NT2/D1 (cell line): ENCODE results near the gene ATMIN.

Experiments used
- DNase-seq: peaks from one replicate; pipeline ENCODE4 v3.0.0-alpha.2; 2011; ENCODE audit warnings: low read depth, low spot score
- H3K27me3 ChIP-seq: 2 replicates; pipeline ENCODE4 v1.6.0; 2011; ENCODE audit warnings: mild to moderate bottlenecking; ENCODE audit not compliant: insufficient read length, insufficient read depth
- H3K36me3 ChIP-seq: 2 replicates; pipeline ENCODE4 v1.6.1; 2011; ENCODE audit warnings: mild to moderate bottlenecking, low read length, mixed read lengths; ENCODE audit not compliant: insufficient read depth, insufficient read length
- H3K4me1 ChIP-seq: 2 replicates; pipeline ENCODE4 v1.5.1; 2011; ENCODE audit not compliant: insufficient read depth, insufficient read length
- H3K4me3 ChIP-seq: 2 replicates; pipeline ENCODE4 v1.5.1; 2011; ENCODE audit warnings: low read depth; ENCODE audit not compliant: insufficient read length
- H3K9ac ChIP-seq: 2 replicates; pipeline ENCODE4 v1.6.0; 2011; ENCODE audit warnings: low read depth; ENCODE audit not compliant: insufficient read length
- H3K9me3 ChIP-seq: 2 replicates; pipeline ENCODE4 v1.5.1; 2011; ENCODE audit warnings: mild to moderate bottlenecking, low read length; ENCODE audit not compliant: insufficient read depth
- SUZ12 ChIP-seq: IDR thresholded peaks from 2 replicates; pipeline ENCODE4 v1.6.1; 2011; ENCODE audit not compliant: insufficient read length, insufficient read depth; ENCODE audit errors: extremely low read depth
- YY1 ChIP-seq: IDR thresholded peaks from 2 replicates; pipeline ENCODE4 v1.6.1; 2011; ENCODE audit not compliant: insufficient read length, insufficient read depth
- ZNF274 ChIP-seq: IDR thresholded peaks from 2 replicates; pipeline ENCODE4 v1.6.1; 2011; ENCODE audit warnings: mild to moderate bottlenecking, low read depth, low read length

ATMIN gene

DNA sequence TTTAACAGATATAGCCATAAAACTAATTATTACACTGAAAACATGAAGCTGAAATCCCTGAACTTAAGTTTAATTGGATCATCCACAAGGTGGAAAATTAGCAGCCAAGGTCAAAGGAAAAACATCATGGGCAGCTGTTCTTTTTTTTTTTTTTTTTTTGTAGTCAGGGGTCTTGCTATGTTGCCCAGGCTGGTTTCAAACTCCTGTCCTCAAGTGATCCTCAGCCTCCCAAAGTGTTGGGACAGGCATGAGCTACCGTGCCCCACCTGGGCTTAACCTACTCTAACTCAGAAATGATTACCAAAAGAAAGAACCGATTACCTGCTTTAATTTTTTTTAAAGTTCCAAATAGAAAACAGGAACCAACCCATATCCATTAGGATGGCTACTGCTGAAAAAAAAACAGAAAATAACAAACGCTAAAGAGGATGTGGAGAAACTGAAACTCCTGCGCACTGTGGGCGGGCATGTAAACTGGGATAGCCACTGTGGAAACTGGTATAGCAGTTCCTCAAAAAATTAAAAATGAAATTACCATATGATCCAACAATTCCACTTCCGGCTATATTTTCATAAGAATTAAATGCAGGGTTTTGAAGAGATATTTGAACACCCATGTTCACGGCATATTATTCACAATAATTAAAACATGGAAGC, 37.5 kb upstream of the ATMIN start:
- H3K36me3 ChIP-seq = peaks cover 15% of the 10 kb centered on the region
- no peaks in the 10 kb centered on the region for H3K27me3 ChIP-seq
- DNase-seq = no peak
- H3K9me3 ChIP-seq = no peaks in the 10 kb centered on the region
- no peak overlapping the region for H3K4me3 ChIP-seq
- no peak overlapping the region for H3K9ac ChIP-seq
- TF ChIP-seq SUZ12 = no peak
- no peak for TF ChIP-seq YY1
- no peak for TF ChIP-seq ZNF274
- no peaks in the 10 kb centered on the region for H3K4me1 ChIP-seq

DNA sequence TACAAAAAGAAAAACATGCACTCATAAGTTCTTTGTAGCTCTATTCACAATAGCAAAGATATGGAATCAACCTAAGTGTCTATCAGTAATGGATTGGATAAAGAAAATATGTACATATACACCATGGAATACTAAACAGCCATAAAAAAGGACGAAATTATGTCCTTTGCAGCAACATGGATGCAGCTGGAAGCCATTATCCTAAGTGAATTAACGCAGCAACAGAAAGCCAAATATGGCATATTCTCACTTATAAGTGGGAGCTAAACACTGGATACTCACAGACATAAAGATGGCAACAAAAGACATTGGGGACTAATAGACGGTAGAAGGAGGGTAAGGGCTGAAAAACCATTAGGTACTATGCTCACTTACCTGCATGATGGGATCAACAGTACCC, 34.8 kb upstream of the ATMIN start:
- Histone ChIP-seq H3K9me3 (no peaks in the 10 kb centered on the region), H3K4me3 (no peak overlapping the region), H3K36me3 (peaks cover 13% of the 10 kb centered on the region), H3K9ac (no peak overlapping the region), H3K4me1 (no peaks in the 10 kb centered on the region), H3K27me3 (no peaks in the 10 kb centered on the region)
- DNase-seq = no peak
- no peak for TF ChIP-seq YY1
- no peak for TF ChIP-seq ZNF274
- TF ChIP-seq SUZ12 = no peak

DNA sequence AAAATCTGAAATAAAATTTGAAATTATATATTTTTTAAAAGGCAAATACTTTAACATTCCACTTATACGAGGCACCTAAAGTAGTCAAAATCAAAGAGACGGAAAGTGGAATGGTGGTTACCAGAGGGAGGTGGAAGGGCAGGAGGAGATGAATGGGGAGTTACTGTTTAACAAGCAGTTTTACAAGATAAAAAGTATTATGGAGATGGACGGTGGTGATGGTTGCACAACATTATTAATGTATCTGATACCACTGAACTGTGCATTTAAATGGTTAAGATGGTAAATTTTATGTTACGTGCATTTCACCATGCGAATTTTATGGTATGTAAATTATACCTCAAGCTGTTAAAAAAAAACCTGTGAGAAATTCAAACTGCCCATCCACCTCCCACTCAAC, 34.3 kb upstream of the ATMIN start:
- no peak overlapping the region for H3K9ac ChIP-seq
- DNase-seq = no peak
- no peak overlapping the region for H3K4me3 ChIP-seq
- TF ChIP-seq ZNF274 = no peak
- no peak for TF ChIP-seq YY1
- TF ChIP-seq SUZ12 = no peak
- no peaks in the 10 kb centered on the region for H3K4me1 ChIP-seq
- H3K36me3 ChIP-seq = peaks cover 11% of the 10 kb centered on the region
- no peaks in the 10 kb centered on the region for H3K9me3 ChIP-seq
- no peaks in the 10 kb centered on the region for H3K27me3 ChIP-seq

DNA sequence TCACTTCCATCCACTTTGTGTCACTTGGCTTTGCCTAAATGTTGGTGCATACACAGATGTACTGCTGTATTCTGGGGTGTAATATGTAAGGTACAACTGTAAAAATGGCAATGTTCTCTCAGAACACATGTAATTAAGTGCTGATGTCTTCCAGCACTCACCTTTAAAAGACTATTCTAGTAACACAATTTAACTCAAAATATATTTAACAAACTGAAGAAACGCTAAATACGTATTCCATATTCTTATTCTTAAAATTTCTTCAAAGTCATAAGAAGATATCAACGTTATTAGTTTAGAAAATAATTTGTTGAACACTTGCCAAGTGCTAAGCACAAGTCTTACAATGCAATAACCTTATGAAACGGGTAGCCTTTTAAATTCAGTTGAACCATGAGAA, 32.6 kb upstream of the ATMIN start:
- TF ChIP-seq YY1 (no peak), SUZ12 (no peak), ZNF274 (no peak)
- Histone ChIP-seq H3K36me3 (peaks cover 7% of the 10 kb centered on the region), H3K4me1 (no peaks in the 10 kb centered on the region), H3K9me3 (no peaks in the 10 kb centered on the region), H3K9ac (no peak overlapping the region), H3K4me3 (no peak overlapping the region), H3K27me3 (no peaks in the 10 kb centered on the region)
- DNase-seq = no peak

DNA sequence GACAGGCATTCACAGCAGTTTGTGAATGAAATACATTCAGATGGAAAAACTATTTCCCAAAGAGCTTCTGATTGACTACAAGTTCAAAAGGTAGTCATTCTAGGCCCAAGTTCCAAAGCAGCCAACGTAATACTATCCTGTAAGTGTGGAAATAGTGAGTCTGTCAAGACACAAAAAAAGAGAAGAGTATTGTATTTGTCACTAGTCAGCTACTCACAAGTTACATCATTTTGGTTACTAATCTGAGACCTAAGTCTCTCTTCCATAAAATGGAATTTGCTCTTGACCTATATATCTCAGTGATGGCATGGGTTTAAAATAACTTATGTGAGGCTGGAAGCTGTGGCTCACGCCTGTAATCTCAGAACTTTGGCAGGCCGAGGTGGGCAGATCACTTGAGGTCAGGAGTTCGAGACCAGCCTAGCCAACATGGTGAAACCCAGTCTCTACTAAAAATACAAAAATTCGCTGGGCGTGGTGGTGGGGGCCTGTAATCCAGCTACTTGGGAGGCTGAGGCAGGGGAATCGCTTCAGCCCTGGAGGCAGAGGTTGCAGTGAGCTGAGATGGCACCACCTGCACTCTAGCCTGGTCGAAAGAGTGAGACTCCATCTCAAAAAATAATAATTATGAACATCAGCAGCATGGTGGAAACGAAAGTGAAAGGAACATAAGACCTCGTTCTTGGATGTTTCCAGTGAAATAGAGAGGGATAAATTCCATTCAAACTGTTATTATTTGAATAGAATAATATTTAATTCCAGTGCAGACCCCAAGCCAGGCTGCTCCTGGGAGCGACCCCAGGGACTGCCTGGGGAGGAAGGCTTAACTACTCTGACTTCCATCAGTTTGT, 31.8 kb upstream of the ATMIN start:
- no peaks in the 10 kb centered on the region for H3K4me1 ChIP-seq
- H3K9ac ChIP-seq = no peak overlapping the region
- no peaks in the 10 kb centered on the region for H3K27me3 ChIP-seq
- peaks cover 12% of the 10 kb centered on the region for H3K36me3 ChIP-seq
- DNase-seq = no peak
- no peaks in the 10 kb centered on the region for H3K9me3 ChIP-seq
- TF ChIP-seq ZNF274 (no peak), YY1 (no peak), SUZ12 (no peak)
- H3K4me3 ChIP-seq = no peak overlapping the region

DNA sequence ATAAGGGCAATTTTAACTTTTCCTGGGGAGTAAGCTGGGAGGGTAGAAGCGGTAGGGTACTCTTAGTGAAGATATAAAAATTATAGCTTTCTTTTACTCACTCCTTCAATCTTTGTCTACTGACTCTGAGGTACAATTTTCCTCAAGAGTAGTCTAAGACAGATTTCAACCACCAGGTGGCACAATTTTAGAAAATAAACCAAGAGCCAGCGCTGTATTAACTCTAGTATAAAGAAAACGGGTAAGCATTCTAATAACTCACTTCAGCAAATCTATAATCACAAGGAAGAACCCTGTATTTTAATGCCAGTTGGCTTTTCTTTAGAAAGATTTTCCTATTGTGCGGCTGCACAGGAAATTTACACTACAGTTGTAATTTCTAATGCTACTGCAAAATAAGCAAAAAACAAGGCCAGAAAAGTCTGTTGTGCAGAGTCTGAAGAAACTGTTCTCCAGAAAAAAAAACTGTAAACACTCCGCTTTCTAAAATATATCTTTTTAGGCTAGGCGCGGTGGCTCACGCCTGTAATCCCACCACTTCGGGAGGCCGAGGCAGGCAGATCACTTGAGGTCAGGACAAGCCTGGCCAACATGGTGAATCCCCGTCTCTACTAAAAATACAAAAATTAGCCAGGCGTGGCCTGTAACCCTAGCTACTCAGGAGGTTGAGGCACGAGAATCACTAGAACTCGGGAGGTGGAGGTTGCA, 30.8 kb upstream of the ATMIN start:
- Histone ChIP-seq H3K4me3 (peak overlapping the region; percentile 3), H3K36me3 (peaks cover 19% of the 10 kb centered on the region), H3K4me1 (no peaks in the 10 kb centered on the region), H3K9me3 (no peaks in the 10 kb centered on the region), H3K27me3 (no peaks in the 10 kb centered on the region), H3K9ac (peak overlapping the region; percentile 53)
- TF ChIP-seq SUZ12 = no peak
- no peak for TF ChIP-seq YY1
- no peak for TF ChIP-seq ZNF274
- no peak for DNase-seq

DNA sequence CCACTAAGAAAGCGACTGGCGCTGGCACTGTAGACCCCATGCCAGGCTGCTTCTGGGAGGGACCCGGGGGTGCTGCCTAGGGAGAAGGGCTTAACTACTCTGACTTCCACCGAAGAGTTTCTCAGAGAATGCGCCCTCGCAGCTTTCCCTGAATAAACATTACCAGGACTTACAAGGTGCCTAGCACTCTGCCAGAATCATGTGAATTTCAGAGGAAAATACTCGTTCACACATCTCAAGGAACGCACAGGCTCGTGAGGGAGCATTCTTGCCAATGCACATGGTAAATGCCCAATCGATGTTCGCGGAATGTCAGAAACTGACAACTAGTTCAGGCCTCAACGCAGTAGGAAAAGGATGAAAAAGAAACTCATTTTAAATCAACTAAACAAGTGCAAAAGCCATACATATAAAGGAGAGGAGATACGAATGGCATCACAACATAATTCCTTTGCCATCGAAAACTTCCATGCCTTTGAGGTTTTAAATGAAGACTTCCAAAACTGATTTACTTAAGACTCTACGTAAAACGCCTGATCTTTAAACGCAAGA, 30.0 kb upstream of the ATMIN start:
- H3K4me3 ChIP-seq = peak overlapping the region; percentile 79
- DNase-seq = no peak
- no peaks in the 10 kb centered on the region for H3K4me1 ChIP-seq
- no peaks in the 10 kb centered on the region for H3K9me3 ChIP-seq
- H3K36me3 ChIP-seq = peaks cover 28% of the 10 kb centered on the region
- TF ChIP-seq SUZ12 (no peak), YY1 (no peak), ZNF274 (no peak)
- peak overlapping the region; percentile 94 for H3K9ac ChIP-seq
- H3K27me3 ChIP-seq = no peaks in the 10 kb centered on the region
